Smooth muscle cell (in vitro differentiated cells): Measurements from ENCODE around the gene RGS11. TPM values are rescaled to one million over a fixed set of nuclear protein-coding genes. Genes with fewer than 3 reads are reported as not detected.

Experiments used
- DNase-seq: peaks from one replicate; lab custom pipeline; 2025; ENCODE audit not compliant: unreplicated experiment; lab: John Stamatoyannopoulos, UW
- H2AFZ ChIP-seq: fragments of 200-600 bp; sonication (generic); 2 replicates; pipeline ENCODE4 v1.6.0; 2016; ENCODE audit warnings: antibody characterized with exemption, low read depth, mild to moderate bottlenecking
- H3F3A ChIP-seq: fragments of 200-600 bp; sonication (generic); 2 replicates; pipeline ENCODE4 v1.6.0; 2017; ENCODE audit warnings: antibody characterized with exemption, low read depth
- H3K27ac ChIP-seq: fragments of 200-600 bp; sonication (generic); 2 replicates; pipeline ENCODE4 v1.5.1; 2016; ENCODE audit warnings: low read depth, mild to moderate bottlenecking
- H3K27me3 ChIP-seq: fragments of 200-600 bp; sonication (generic); 2 replicates; pipeline ENCODE4 v1.6.1; 2016; ENCODE audit warnings: low read depth, mild to moderate bottlenecking
- H3K36me3 ChIP-seq: fragments of 200-600 bp; sonication (generic); 2 replicates; pipeline ENCODE4 v1.5.1; 2016; ENCODE audit warnings: low read depth
- H3K4me1 ChIP-seq: fragments of 200-600 bp; sonication (generic); 2 replicates; pipeline ENCODE4 v1.5.1; 2016; ENCODE audit warnings: low read depth
- H3K4me2 ChIP-seq: fragments of 200-600 bp; sonication (generic); 2 replicates; pipeline ENCODE4 v1.6.0; 2016; ENCODE audit warnings: mild to moderate bottlenecking
- H3K4me3 ChIP-seq: fragments of 200-600 bp; sonication (generic); 2 replicates; pipeline ENCODE4 v1.5.1; 2016; ENCODE audit warnings: mild to moderate bottlenecking
- H3K79me2 ChIP-seq: fragments of 200-600 bp; sonication (generic); 2 replicates; pipeline ENCODE4 v1.6.0; 2016; ENCODE audit warnings: low read depth, mild to moderate bottlenecking
- H3K9ac ChIP-seq: fragments of 200-600 bp; sonication (generic); 2 replicates; pipeline ENCODE4 v1.6.0; 2016; ENCODE audit warnings: low read depth
- H3K9me3 ChIP-seq: fragments of 200-600 bp; sonication (generic); replicated peaks from 2 replicates; pipeline ENCODE4 v1.5.1; 2016; ENCODE audit warnings: low read depth
- H4K20me1 ChIP-seq: fragments of 200-600 bp; sonication (generic); 2 replicates; pipeline ENCODE4 v1.6.0; 2016; ENCODE audit warnings: low read depth
- CTCF ChIP-seq: fragments of 200-600 bp; sonication (generic); IDR thresholded peaks from 2 replicates; pipeline ENCODE4 v1.5.1; 2017; ENCODE audit warnings: borderline replicate concordance, mild to moderate bottlenecking, antibody characterized with exemption; ENCODE audit not compliant: insufficient read depth, poor library complexity, severe bottlenecking
- WGBS: methylation state at CpG from one replicate; pipeline ENCODE4 v1.1.7; 2016; ENCODE audit warnings: low lambda C conversion rate; 5-methylcytosine and 5-hydroxymethylcytosine counted together
- polyA plus RNA-seq: library from polyadenylated mRNA; unstranded; fragments of >200 nt; fragmentation: Nextera tagmentation; extraction: Ambion mirVana; gene quantifications from 2 replicates; pipeline ENCODE4 v1.2.1, GENCODE V29; 2016
- total RNA-seq: library from RNA; depleted of rRNA; stranded (reverse); fragments of >200 nt; gene quantifications from 2 replicates; pipeline ENCODE4 v1.2.3, GENCODE V29; 2014

RGS11 gene
- total and polyA plus RNA-seq, 2 experiments from 2014 or later, result 2.2 to 3.9 TPM

- Histone ChIP-seq H3K79me2 (peaks cover 20% of the 10 kb centered on the region), H3K4me3 (no peak overlapping the region), H3K27ac (no peak overlapping the region), H3K9ac (no peak overlapping the region), H2AFZ (no peak overlapping the region), H3K27me3 (no peaks in the 10 kb centered on the region), H3K9me3 (no peaks in the 10 kb centered on the region), H3K4me1 (no peaks in the 10 kb centered on the region), H3K4me2 (no peak overlapping the region), H3F3A (no peaks in the 10 kb centered on the region), H4K20me1 (peaks cover 54% of the 10 kb centered on the region), H3K36me3 (no peaks in the 10 kb centered on the region)
- WGBS, result 97% methylated on average over 15 of the region's 15 CpGs
- no peak for TF ChIP-seq CTCF
- DNase-seq, result no peak
Measured at GRCh38 chr16:311725-312124, 36.0 kb upstream of the RGS11 start.

GRCh38 chr16:309476-309875 lies 33.7 kb upstream of the RGS11 start:
- Histone ChIP-seq H3K27ac (no peak overlapping the region), H4K20me1 (peaks cover 32% of the 10 kb centered on the region), H3K4me1 (no peaks in the 10 kb centered on the region), H3F3A (no peaks in the 10 kb centered on the region), H2AFZ (no peak overlapping the region), H3K4me3 (no peak overlapping the region), H3K79me2 (peaks cover 2% of the 10 kb centered on the region), H3K9ac (no peak overlapping the region), H3K4me2 (no peak overlapping the region), H3K9me3 (no peaks in the 10 kb centered on the region), H3K27me3 (no peaks in the 10 kb centered on the region), H3K36me3 (no peaks in the 10 kb centered on the region)
- no peak for TF ChIP-seq CTCF
- no peak for DNase-seq
- WGBS, result 97% methylated on average over 7 of the region's 7 CpGs

GRCh38 chr16:307691-308312 lies 32.1 kb upstream of the RGS11 start:
- H3K79me2 ChIP-seq, result peaks cover 2% of the 10 kb centered on the region
- H3K9me3 ChIP-seq, result no peaks in the 10 kb centered on the region
- no peaks in the 10 kb centered on the region for H3K36me3 ChIP-seq
- H3K4me3 ChIP-seq, result no peak overlapping the region
- no peak overlapping the region for H3K27ac ChIP-seq
- 97% methylated on average over 21 of the region's 21 CpGs for WGBS
- H4K20me1 ChIP-seq, result peaks cover 29% of the 10 kb centered on the region
- TF ChIP-seq CTCF, result no peak
- no peaks in the 10 kb centered on the region for H3K4me1 ChIP-seq
- no peak overlapping the region for H3K4me2 ChIP-seq
- DNase-seq, result no peak
- no peaks in the 10 kb centered on the region for H3F3A ChIP-seq
- no peaks in the 10 kb centered on the region for H3K27me3 ChIP-seq
- no peak overlapping the region for H3K9ac ChIP-seq
- H2AFZ ChIP-seq, result no peak overlapping the region

GRCh38 chr16:306911-307370 lies 31.2 kb upstream of the RGS11 start:
- peaks cover 27% of the 10 kb centered on the region for H4K20me1 ChIP-seq
- H3K4me1 ChIP-seq, result no peaks in the 10 kb centered on the region
- DNase-seq, result no peak
- TF ChIP-seq CTCF, result no peak
- no peak overlapping the region for H3K4me3 ChIP-seq
- no peak overlapping the region for H3K9ac ChIP-seq
- no peaks in the 10 kb centered on the region for H3K9me3 ChIP-seq
- H3K27me3 ChIP-seq, result no peaks in the 10 kb centered on the region
- H3K36me3 ChIP-seq, result no peaks in the 10 kb centered on the region
- H2AFZ ChIP-seq, result no peak overlapping the region
- no peak overlapping the region for H3K4me2 ChIP-seq
- no peak overlapping the region for H3K27ac ChIP-seq
- no peaks in the 10 kb centered on the region for H3F3A ChIP-seq
- 96% methylated on average over 17 of the region's 17 CpGs for WGBS
- H3K79me2 ChIP-seq, result peaks cover 2% of the 10 kb centered on the region
